Lung (tissue), 12 donors: ENCODE data around the gene NR4A3. TPM values are rescaled to one million over a fixed set of nuclear protein-coding genes. Genes with fewer than 3 reads are reported as not detected.
"Not testable (repeated sequence)": the region's sequence is repeated elsewhere in the genome, so short reads cannot be mapped to it uniquely, and the experiment has no call there.

ENCODE experiments used
- ATAC-seq: fragments of 200-7000 bp; cut with Tn5 transposase; one replicate; pipeline ENCODE4 v1.9.1; 2020; ENCODE audit warnings: moderate number of reproducible peaks; ENCODE audit not compliant: insufficient read depth, low FRiP score
- DNase-seq, 3 donors: peaks; one replicate each; pipeline ENCODE4 v3.0.0-alpha.2; 2013 to 2017
- H3K27ac ChIP-seq, 2 donors: one replicate each; pipeline ENCODE4 v1.5.1; 2013; ENCODE audit warnings: mild to moderate bottlenecking in 2 of 2, moderate library complexity in 2 of 2, control low read depth in 1 of 2, inconsistent platforms in 1 of 2, low read depth in 1 of 2, low read length in 1 of 2
- H3K27me3 ChIP-seq, 3 donors: one replicate each; pipeline ENCODE4 v1.5.1; 2013; ENCODE audit warnings: low read length in 2 of 3; ENCODE audit not compliant: control insufficient read depth in 3 of 3, insufficient read depth in 3 of 3
- H3K36me3 ChIP-seq, 4 donors: one replicate each; pipeline ENCODE4 v1.5.1; 2013; ENCODE audit warnings: low read length in 4 of 4, mild to moderate bottlenecking in 1 of 4, moderate library complexity in 1 of 4; ENCODE audit not compliant: control insufficient read depth in 4 of 4, insufficient read depth in 4 of 4
- H3K4me1 ChIP-seq, 5 donors: one replicate each; pipeline ENCODE4 v1.5.1; 2013; ENCODE audit warnings: low read length in 5 of 5, mild to moderate bottlenecking in 2 of 5, moderate library complexity in 1 of 5; ENCODE audit not compliant: control insufficient read depth in 5 of 5, insufficient read depth in 5 of 5
- H3K4me3 ChIP-seq: one replicate; pipeline ENCODE4 v1.5.1; 2013; ENCODE audit warnings: mild to moderate bottlenecking, control low read depth, moderate library complexity
- H3K9ac ChIP-seq, 2 donors: one replicate each; pipeline ENCODE4 v1.5.1; 2013; ENCODE audit warnings: low read length in 2 of 2, control low read depth in 1 of 2; ENCODE audit not compliant: insufficient read depth in 1 of 2
- H3K9me3 ChIP-seq, 4 donors: one replicate each; pipeline ENCODE4 v1.5.1; 2013; ENCODE audit warnings: low read length in 3 of 4, mild to moderate bottlenecking in 1 of 4, moderate library complexity in 1 of 4; ENCODE audit not compliant: control insufficient read depth in 4 of 4, insufficient read depth in 3 of 4
- WGBS, 2 donors: extraction: QIAGEN DNeasy Blood & Tissue Kit; methylation state at CpG; one replicate each; pipeline ENCODE4 v1.1.7; 2013; 5-methylcytosine and 5-hydroxymethylcytosine counted together
- polyA plus RNA-seq, 2 donors: library from polyadenylated mRNA; stranded (reverse); fragments of 200-250 nt; gene quantifications; one replicate each; pipeline ENCODE4 v1.2.1, GENCODE V29; 2013
- total RNA-seq, 2 donors: library from RNA; depleted of rRNA in 1 of 2; stranded (reverse); fragments of >200 nt in 1 of 2; gene quantifications; one replicate each; pipeline ENCODE4 v1.2.1, GENCODE V29; 2014 to 2021
- TF ChIP-seq, protein P1 (sequence below): IDR thresholded peaks from 2 replicates; pipeline ENCODE4 v1.5.1; 2012; ENCODE audit warnings: mild to moderate bottlenecking; ENCODE audit errors: control extremely low read depth, extremely low read depth
- donor health status: control.
- donor health status: control.
- donor health status: Bipolar disorder and iron deficiency.
- donor health status: healthy.
- donor health status: DM: yes; HTN: yes; CAD: no.

NR4A3 gene
- total and polyA plus RNA-seq, 4 donors: 2.3 to 11.7 (median 2.6) TPM

GRCh38 chr9:99778836-99779235, 42.8 kb upstream of the NR4A3 start:
- H3K36me3 ChIP-seq: no peaks in the 10 kb centered on the region
- no peak for DNase-seq
- H3K4me3 ChIP-seq: no peak overlapping the region
- no peak for ATAC-seq
- no peaks in the 10 kb centered on the region for H3K9me3 ChIP-seq
- 90 to 95% methylated on average over 3 of the region's 3 CpGs for WGBS, 2 donors
- no peak overlapping the region for H3K27ac ChIP-seq
- no peaks in the 10 kb centered on the region for H3K27me3 ChIP-seq
- no peak overlapping the region for H3K9ac ChIP-seq
- TF ChIP-seq, protein P1, sequence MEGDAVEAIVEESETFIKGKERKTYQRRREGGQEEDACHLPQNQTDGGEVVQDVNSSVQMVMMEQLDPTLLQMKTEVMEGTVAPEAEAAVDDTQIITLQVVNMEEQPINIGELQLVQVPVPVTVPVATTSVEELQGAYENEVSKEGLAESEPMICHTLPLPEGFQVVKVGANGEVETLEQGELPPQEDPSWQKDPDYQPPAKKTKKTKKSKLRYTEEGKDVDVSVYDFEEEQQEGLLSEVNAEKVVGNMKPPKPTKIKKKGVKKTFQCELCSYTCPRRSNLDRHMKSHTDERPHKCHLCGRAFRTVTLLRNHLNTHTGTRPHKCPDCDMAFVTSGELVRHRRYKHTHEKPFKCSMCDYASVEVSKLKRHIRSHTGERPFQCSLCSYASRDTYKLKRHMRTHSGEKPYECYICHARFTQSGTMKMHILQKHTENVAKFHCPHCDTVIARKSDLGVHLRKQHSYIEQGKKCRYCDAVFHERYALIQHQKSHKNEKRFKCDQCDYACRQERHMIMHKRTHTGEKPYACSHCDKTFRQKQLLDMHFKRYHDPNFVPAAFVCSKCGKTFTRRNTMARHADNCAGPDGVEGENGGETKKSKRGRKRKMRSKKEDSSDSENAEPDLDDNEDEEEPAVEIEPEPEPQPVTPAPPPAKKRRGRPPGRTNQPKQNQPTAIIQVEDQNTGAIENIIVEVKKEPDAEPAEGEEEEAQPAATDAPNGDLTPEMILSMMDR: no peak
- no peaks in the 10 kb centered on the region for H3K4me1 ChIP-seq

DNA sequence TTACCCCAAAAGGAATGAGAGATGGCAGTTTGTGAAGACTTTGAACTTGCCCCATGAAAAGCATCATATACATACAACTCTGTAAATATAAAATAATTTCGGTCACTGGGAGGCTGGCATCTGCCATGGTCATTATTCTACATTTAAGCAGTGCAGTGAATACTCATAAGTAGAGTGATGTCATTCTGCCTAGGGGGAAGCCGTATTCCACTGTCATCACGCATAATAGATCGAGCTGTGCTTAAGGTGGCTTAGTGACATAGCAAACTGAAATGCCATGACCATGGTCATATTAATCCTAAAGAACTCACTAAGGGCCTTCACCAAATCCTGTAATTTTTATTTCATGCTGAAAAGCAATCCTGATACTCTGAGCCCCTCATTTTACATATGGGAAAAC, 42.4 kb upstream of the NR4A3 start:
- Histone ChIP-seq H3K27ac (no peak overlapping the region), H3K36me3 (no peaks in the 10 kb centered on the region), H3K4me3 (no peak overlapping the region), H3K4me1 (no peaks in the 10 kb centered on the region), H3K9me3 (no peaks in the 10 kb centered on the region), H3K9ac (no peak overlapping the region), H3K27me3 (no peaks in the 10 kb centered on the region)
- ATAC-seq: no peak
- 86 to 93% methylated on average over 4 of the region's 4 CpGs for WGBS, 2 donors
- DNase-seq: no peak
- TF ChIP-seq, protein P1: no peak

DNA sequence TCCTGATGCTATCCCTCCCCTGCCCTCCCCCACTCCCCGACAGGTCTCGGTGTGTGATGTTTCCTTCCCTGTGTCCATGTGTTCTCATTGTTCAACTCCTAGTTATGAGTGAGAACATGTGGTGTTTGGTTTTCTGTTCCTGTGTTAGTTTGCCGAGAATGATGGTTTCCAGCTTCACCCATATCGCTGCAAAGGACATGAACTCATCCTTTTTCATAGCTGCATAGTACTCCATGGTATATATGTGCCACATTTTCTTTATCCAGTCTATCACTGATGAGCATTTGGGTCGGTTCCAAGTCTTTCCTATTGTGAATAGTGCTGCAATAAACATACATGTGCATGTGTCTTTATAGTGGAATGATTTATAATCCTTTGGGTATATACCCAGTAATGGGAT, 39.3 kb upstream of the NR4A3 start:
- not testable (repeated sequence) for ATAC-seq

DNA sequence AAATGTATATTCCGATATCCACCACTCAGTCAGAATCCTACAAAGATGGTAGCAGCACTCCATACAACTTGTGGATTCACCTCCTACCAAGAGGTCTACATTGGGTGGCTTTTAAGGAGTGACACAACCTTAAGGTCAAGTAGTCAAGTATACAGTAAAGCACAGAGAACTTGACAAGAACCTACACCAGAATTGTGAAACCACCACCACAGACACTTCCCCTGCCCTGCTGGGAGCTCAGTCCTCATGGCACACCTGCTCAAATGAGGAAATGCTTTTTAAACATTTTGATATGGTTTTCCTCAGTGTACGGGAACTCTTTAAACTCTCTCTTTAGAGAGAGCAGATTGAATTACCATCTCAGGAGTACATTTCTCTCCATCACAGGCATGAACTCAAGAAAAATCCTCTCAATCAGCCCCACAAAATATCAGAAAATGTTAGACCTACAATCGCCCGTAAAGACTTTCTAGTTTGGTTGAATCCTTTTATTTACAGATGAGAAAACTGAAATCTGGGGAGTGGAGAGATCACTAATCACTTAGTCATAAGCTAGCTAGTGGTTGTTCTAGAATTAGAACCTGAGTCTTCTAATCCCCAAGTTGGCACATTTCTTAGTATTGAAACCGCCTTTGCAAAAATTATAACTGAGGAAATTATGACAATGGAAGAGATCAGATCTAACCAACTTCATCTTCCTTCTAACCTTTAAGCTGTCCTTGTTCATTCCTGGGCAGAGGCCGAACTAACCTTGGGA, 38.5 kb upstream of the NR4A3 start:
- TF ChIP-seq, protein P1: no peak
- WGBS, 2 donors: 81 to 85% methylated on average over 6 of the region's 6 CpGs

More for the DNA sequence above, 39.3 kb upstream of the NR4A3 start:
- H3K4me3 ChIP-seq, H3K27me3 ChIP-seq, DNase-seq, H3K36me3 ChIP-seq, H3K27ac ChIP-seq, H3K9me3 ChIP-seq, H3K9ac ChIP-seq, H3K4me1 ChIP-seq: not testable (repeated sequence)
- 92 to 94% methylated on average over 5 of the region's 5 CpGs for WGBS, 2 donors

More for the DNA sequence above, 38.5 kb upstream of the NR4A3 start:
- ATAC-seq (no peak), DNase-seq (no peak)
- H3K4me3 ChIP-seq: no peak overlapping the region
- H3K36me3 ChIP-seq: no peaks in the 10 kb centered on the region
- no peaks in the 10 kb centered on the region for H3K27me3 ChIP-seq
- no peaks in the 10 kb centered on the region for H3K4me1 ChIP-seq
- H3K9me3 ChIP-seq: no peaks in the 10 kb centered on the region
- no peak overlapping the region for H3K9ac ChIP-seq
- H3K27ac ChIP-seq: no peak overlapping the region
